ENCODE results near the gene KIF21B.

The KIF21B gene

GRCh38 chr1:201053155-201053860, 29.8 kb upstream of the KIF21B start:
- Histone ChIP-seq H3K4me2 (no peak overlapping the region), H3K27ac (no peak overlapping the region), H3K4me3 (IDR thresholded peaks at IDR 0.05; ENCODE audit: insufficient read depth, low read depth, low read length) (no peak overlapping the region), H2AFZ (ENCODE audit: low read depth) (no peak overlapping the region), H3K79me2 (ENCODE audit: insufficient read depth, low read depth) (no peaks in the 10 kb centered on the region), H3K9ac (no peak overlapping the region), H4K20me1 (ENCODE audit: insufficient read depth) (no peaks in the 10 kb centered on the region), H3K4me1 (ENCODE audit: low read depth, poor library complexity, severe bottlenecking) (no peaks in the 10 kb centered on the region), H3K27me3 (ENCODE audit: insufficient read depth, low read depth) (peaks cover 3% of the 10 kb centered on the region; the same call in 1 of the 2 replicates), H3K36me3 (ENCODE audit: insufficient read depth) (no peaks in the 10 kb centered on the region)
- TF ChIP-seq CTCF (conservative IDR thresholded peaks at IDR 0.05; ENCODE audit: low read depth, low read length): peak; percentile 38; the same call in 1 of the 2 replicates

GRCh38 chr1:201051399-201051798, 27.9 kb upstream of the KIF21B start:
- no peak overlapping the region for H3K4me2 ChIP-seq
- no peaks in the 10 kb centered on the region for H4K20me1 ChIP-seq (ENCODE audit: insufficient read depth)
- no peaks in the 10 kb centered on the region for H3K36me3 ChIP-seq (ENCODE audit: insufficient read depth)
- H3K9ac ChIP-seq: no peak overlapping the region
- H3K27me3 ChIP-seq (ENCODE audit: insufficient read depth, low read depth): 0 out of 2 replicates have a peak, but pooled peaks cover 3% of the 10 kb centered on the region
- H2AFZ ChIP-seq (ENCODE audit: low read depth): no peak overlapping the region
- H3K79me2 ChIP-seq (ENCODE audit: insufficient read depth, low read depth): no peaks in the 10 kb centered on the region
- no peaks in the 10 kb centered on the region for H3K4me1 ChIP-seq (ENCODE audit: low read depth, poor library complexity, severe bottlenecking)
- TF ChIP-seq CTCF (conservative IDR thresholded peaks at IDR 0.05; ENCODE audit: low read depth, low read length): no peak
- H3K4me3 ChIP-seq (IDR thresholded peaks at IDR 0.05; ENCODE audit: insufficient read depth, low read depth, low read length): no peak overlapping the region
- H3K27ac ChIP-seq: no peak overlapping the region

GRCh38 chr1:201050515-201051277, 27.2 kb upstream of the KIF21B start:
- TF ChIP-seq CTCF (conservative IDR thresholded peaks at IDR 0.05; ENCODE audit: low read depth, low read length): no peak
- no peaks in the 10 kb centered on the region for H4K20me1 ChIP-seq (ENCODE audit: insufficient read depth)
- no peaks in the 10 kb centered on the region for H3K27me3 ChIP-seq (ENCODE audit: insufficient read depth, low read depth)

GRCh38 chr1:201049248-201049831, 25.8 kb upstream of the KIF21B start:
- H3K79me2 ChIP-seq (ENCODE audit: insufficient read depth, low read depth): no peaks in the 10 kb centered on the region
- no peak for TF ChIP-seq CTCF (conservative IDR thresholded peaks at IDR 0.05; ENCODE audit: low read depth, low read length)
- no peak overlapping the region for H3K27ac ChIP-seq
- no peaks in the 10 kb centered on the region for H3K36me3 ChIP-seq (ENCODE audit: insufficient read depth)
- H3K4me1 ChIP-seq (ENCODE audit: low read depth, poor library complexity, severe bottlenecking): no peaks in the 10 kb centered on the region
- H4K20me1 ChIP-seq (ENCODE audit: insufficient read depth): no peaks in the 10 kb centered on the region
- H3K27me3 ChIP-seq (ENCODE audit: insufficient read depth, low read depth): no peaks in the 10 kb centered on the region
- no peak overlapping the region for H2AFZ ChIP-seq (ENCODE audit: low read depth)
- no peak overlapping the region for H3K4me3 ChIP-seq (IDR thresholded peaks at IDR 0.05; ENCODE audit: insufficient read depth, low read depth, low read length)
- H3K4me2 ChIP-seq: no peak overlapping the region
- H3K9ac ChIP-seq: no peak overlapping the region

More at GRCh38 chr1:201050515-201051277, 27.2 kb upstream of the KIF21B start:
- Histone ChIP-seq H3K79me2 (ENCODE audit: insufficient read depth, low read depth) (no peaks in the 10 kb centered on the region), H3K4me3 (IDR thresholded peaks at IDR 0.05; ENCODE audit: insufficient read depth, low read depth, low read length) (no peak overlapping the region), H3K4me1 (ENCODE audit: low read depth, poor library complexity, severe bottlenecking) (no peaks in the 10 kb centered on the region), H3K9ac (no peak overlapping the region), H3K27ac (no peak overlapping the region), H3K4me2 (no peak overlapping the region), H2AFZ (ENCODE audit: low read depth) (no peak overlapping the region), H3K36me3 (ENCODE audit: insufficient read depth) (no peaks in the 10 kb centered on the region)
